Ishikawa (cell line): ENCODE data around the gene PPP4C.

Experiments
- CEBPB ChIP-seq: IDR thresholded peaks from 2 replicates; pipeline ENCODE4 v1.6.1; 2012
- CREB1 ChIP-seq: IDR thresholded peaks from 2 replicates; pipeline ENCODE4 v1.6.1; 2012; ENCODE audit warnings: low read depth
- EGR1 ChIP-seq: IDR thresholded peaks from 2 replicates; pipeline ENCODE4 v1.6.1; 2012
- EP300 ChIP-seq: IDR thresholded peaks from 2 replicates; pipeline ENCODE4 v1.6.1; 2012; ENCODE audit warnings: borderline replicate concordance
- FOXM1 ChIP-seq: IDR thresholded peaks from 2 replicates; pipeline ENCODE4 v1.6.1; 2012; ENCODE audit warnings: low read depth, borderline replicate concordance
- MAX ChIP-seq: IDR thresholded peaks from 2 replicates; pipeline ENCODE4 v1.6.1; 2012
- NFIC ChIP-seq: IDR thresholded peaks from 2 replicates; pipeline ENCODE4 v1.6.1; 2012
- RAD21 ChIP-seq: IDR thresholded peaks from 2 replicates; pipeline ENCODE4 v1.6.1; 2012; ENCODE audit warnings: low read depth
- TAF1 ChIP-seq: IDR thresholded peaks from 2 replicates; pipeline ENCODE4 v1.6.1; 2012; ENCODE audit warnings: low read depth, mild to moderate bottlenecking
- TCF12 ChIP-seq: IDR thresholded peaks from 2 replicates; pipeline ENCODE4 v1.6.1; 2012; ENCODE audit warnings: low read depth
- TEAD4 ChIP-seq: IDR thresholded peaks from 2 replicates; pipeline ENCODE4 v1.6.1; 2012
- YY1 ChIP-seq: IDR thresholded peaks from 2 replicates; pipeline ENCODE4 v1.6.1; 2012; ENCODE audit warnings: low read depth
- ZBTB7A ChIP-seq: IDR thresholded peaks from 2 replicates; pipeline ENCODE4 v1.6.1; 2012; ENCODE audit warnings: low read depth
- TF ChIP-seq, protein P1 (sequence below): IDR thresholded peaks from 2 replicates; pipeline ENCODE4 v1.6.1; 2012
- TF ChIP-seq, protein P2 (sequence below): IDR thresholded peaks from 2 replicates; pipeline ENCODE4 v1.6.1; 2012; ENCODE audit warnings: low read depth, mild to moderate bottlenecking

PPP4C gene

DNA sequence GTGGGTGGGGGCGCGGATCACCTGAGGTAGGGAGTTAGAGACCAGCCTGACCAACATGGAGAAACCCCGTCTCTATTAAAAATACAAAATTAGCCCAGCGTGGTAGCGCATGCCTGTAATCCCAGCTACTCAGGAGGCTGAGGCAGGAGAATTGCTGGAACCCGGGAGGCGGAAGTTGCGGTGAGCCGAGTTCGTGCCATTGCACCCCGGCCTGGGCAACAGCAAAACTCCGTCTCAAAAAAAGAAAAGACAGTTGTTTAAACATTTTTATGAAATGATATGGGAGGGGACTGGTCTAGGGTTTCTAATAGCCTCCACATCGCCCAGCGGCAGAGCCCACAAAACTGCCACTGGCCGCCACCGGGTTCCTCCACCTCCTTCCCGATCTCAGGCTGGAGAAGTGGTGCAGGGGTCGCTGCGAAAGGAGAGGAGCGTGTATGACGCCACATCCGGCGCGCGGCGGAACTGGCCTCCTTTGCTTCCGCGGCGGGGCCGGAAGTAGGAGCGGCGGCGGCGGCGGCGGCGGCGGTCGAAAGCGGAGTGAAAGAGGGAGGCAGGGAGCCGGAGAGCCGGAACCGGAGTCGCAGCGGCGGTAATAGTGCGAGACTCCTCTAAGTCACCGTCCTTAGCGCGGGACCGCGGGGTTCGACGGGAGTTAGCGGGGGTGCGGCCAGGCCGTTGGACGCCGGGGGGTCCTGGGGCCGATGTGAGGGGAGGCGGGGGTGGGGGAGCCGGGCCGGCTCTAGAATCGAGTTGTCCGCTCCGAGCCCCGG lies at the start of gene PPP4C:
TSS of gene PPP4C (plus strand) at position 492 of the 773 bp plus-strand sequence. CDS start 384 bp downstream, outside the sequence.
- TF ChIP-seq TAF1, result peak; percentile 77
- TF ChIP-seq ZBTB7A, result peak; percentile 46; the same call in 1 of the 2 replicates
- TF ChIP-seq TCF12, result peak; percentile 30; the same call in 1 of the 2 replicates
- TF ChIP-seq MAX, result peak; percentile 52
- no peak for TF ChIP-seq TEAD4
- TF ChIP-seq FOXM1, result 0 out of 2 replicates have a peak, but pooled peaks have one; percentile 34
- peak; percentile 14; the same call in 1 of the 2 replicates for TF ChIP-seq YY1
- peak; percentile 85 for TF ChIP-seq CREB1
- TF ChIP-seq EP300, result peak; percentile 78
- no peak for TF ChIP-seq NFIC

DNA sequence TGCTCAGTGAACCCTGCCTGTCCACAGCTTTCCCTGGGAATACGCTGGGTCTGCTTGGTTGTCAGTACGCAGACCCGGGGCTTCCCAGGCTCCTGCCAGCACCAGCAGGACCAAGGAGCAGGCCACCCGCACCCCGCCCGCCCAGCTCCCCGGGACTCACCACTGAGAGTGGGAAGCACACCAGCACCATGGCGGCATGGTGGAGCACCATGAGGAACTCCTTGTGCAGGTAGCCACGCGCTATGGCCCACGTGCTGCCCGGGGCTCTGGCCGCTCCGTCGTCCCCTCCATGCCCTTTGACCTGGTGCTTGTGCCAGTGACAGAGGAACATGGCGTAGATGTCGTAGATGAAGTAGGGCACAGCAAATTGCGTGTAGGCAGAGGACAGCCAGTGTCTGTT lies 49.3 kb upstream of the PPP4C start:
- TF ChIP-seq MAX (no peak), EP300 (no peak), TAF1 (no peak), TCF12 (no peak), YY1 (no peak), EGR1 (no peak), RAD21 (no peak), TEAD4 (no peak), CEBPB (no peak)
- TF ChIP-seq, protein P1, sequence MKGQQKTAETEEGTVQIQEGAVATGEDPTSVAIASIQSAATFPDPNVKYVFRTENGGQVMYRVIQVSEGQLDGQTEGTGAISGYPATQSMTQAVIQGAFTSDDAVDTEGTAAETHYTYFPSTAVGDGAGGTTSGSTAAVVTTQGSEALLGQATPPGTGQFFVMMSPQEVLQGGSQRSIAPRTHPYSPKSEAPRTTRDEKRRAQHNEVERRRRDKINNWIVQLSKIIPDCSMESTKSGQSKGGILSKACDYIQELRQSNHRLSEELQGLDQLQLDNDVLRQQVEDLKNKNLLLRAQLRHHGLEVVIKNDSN, result no peak

DNA sequence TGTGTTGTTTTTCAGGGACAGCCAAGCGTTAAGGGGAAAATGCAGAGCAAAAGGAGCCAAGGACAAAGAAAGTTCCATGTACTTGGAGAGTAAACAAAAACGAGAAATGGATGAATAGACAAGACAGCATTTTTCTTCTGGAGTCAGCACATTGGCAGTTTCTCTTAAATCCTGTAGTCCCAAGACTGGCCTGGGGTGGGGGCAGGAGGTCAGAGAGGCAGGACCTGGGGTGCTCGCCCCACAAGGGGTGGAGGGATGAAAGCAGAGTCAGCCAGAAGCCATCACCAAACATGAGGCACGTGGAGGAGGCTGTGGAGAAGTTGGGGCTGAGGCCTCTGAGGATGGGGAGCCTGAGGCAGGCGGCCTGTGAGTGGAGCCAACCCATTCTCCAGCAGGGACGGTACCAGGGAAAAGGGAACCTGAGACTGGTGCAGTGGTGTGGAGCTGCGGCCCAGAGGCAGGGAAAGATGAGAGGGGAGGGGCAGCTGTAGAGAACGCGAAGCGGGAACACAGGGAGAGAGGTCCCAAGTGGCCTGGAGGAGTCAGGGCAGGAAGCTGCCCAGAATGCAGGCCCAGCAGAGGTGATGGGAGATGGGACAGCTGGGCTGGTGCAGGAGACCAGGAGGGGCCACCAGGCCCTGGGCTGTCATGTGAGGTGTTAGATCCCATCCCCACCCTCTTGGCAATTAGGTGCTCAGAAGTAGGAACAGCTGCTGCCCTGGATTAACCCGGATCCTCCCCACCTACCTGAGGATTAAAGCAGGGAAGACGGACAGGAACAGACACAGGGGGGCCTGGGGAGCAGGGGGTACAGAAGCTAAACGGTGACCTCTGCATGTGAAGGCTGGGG lies 48.0 kb upstream of the PPP4C start:
- TF ChIP-seq EGR1 (no peak), NFIC (no peak), FOXM1 (no peak), TCF12 (no peak), YY1 (no peak), EP300 (no peak), ZBTB7A (no peak), TEAD4 (no peak), TAF1 (no peak), MAX (no peak), RAD21 (no peak), CEBPB (no peak), CREB1 (no peak)
- TF ChIP-seq, protein P2, sequence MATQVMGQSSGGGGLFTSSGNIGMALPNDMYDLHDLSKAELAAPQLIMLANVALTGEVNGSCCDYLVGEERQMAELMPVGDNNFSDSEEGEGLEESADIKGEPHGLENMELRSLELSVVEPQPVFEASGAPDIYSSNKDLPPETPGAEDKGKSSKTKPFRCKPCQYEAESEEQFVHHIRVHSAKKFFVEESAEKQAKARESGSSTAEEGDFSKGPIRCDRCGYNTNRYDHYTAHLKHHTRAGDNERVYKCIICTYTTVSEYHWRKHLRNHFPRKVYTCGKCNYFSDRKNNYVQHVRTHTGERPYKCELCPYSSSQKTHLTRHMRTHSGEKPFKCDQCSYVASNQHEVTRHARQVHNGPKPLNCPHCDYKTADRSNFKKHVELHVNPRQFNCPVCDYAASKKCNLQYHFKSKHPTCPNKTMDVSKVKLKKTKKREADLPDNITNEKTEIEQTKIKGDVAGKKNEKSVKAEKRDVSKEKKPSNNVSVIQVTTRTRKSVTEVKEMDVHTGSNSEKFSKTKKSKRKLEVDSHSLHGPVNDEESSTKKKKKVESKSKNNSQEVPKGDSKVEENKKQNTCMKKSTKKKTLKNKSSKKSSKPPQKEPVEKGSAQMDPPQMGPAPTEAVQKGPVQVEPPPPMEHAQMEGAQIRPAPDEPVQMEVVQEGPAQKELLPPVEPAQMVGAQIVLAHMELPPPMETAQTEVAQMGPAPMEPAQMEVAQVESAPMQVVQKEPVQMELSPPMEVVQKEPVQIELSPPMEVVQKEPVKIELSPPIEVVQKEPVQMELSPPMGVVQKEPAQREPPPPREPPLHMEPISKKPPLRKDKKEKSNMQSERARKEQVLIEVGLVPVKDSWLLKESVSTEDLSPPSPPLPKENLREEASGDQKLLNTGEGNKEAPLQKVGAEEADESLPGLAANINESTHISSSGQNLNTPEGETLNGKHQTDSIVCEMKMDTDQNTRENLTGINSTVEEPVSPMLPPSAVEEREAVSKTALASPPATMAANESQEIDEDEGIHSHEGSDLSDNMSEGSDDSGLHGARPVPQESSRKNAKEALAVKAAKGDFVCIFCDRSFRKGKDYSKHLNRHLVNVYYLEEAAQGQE, result no peak
- TF ChIP-seq, protein P1, result no peak

- peak; percentile 23; the same call in 1 of the 2 replicates for TF ChIP-seq NFIC
- no peak for TF ChIP-seq MAX
- no peak for TF ChIP-seq TEAD4
- TF ChIP-seq, protein P2, result peak; percentile 97
- 0 out of 2 replicates have a peak, but pooled peaks have one; percentile 16 for TF ChIP-seq TCF12
- TF ChIP-seq YY1, result 0 out of 2 replicates have a peak, but pooled peaks have one; percentile 46
- TF ChIP-seq, protein P1, result no peak
- TF ChIP-seq CEBPB, result no peak
These were observed 47.2 kb upstream of the PPP4C start for GRCh38 chr16:30028438-30029076.
